Smooth muscle cell of the pulmonary artery (primary cell): ENCODE results near the gene B4GALNT4. TPM values are rescaled to one million over a fixed set of nuclear protein-coding genes. Genes with fewer than 3 reads are reported as not detected.

Source experiments
- total RNA-seq: library from RNA; depleted of rRNA; stranded (reverse); fragments of >200 nt; gene quantifications from 2 replicates; pipeline ENCODE4 v1.2.3, GENCODE V29; 2014

B4GALNT4 gene
- total RNA-seq: 2.2 and 11.6 TPM in 2 replicates

GRCh38 chr11:369336-370018 lies at the start of gene B4GALNT4:
Gene B4GALNT4 (plus strand): TSS chr11:369499. CDS start chr11:369804, 305 bp downstream.

GRCh38 chr11:394034-394857 lies 24.9 kb downstream of the B4GALNT4 start, which contains the start of gene PKP3:
Gene PKP3 (plus strand): TSS chr11:394209. CDS start chr11:394293, 84 bp downstream.

Other genes starting within 250 kb of the B4GALNT4 start
- not detected in 2 replicates for gene SCGB1C1, start 176.4 kb upstream of the B4GALNT4 start, total RNA-seq
- gene BET1L, start 162.1 kb upstream of the B4GALNT4 start, total RNA-seq: 34.9 and 44.1 TPM in 2 replicates
- 194 and 250 TPM in 2 replicates for gene RIC8A, start 161.8 kb upstream of the B4GALNT4 start, total RNA-seq
- 10.2 and 11.1 TPM in 2 replicates for gene SIRT3, start 133.2 kb upstream of the B4GALNT4 start, total RNA-seq
- gene PSMD13, start 132.5 kb upstream of the B4GALNT4 start, total RNA-seq: 79.2 and 90.0 TPM in 2 replicates
- gene NLRP6, start 91.1 kb upstream of the B4GALNT4 start, total RNA-seq: not detected in 2 replicates
- gene PGGHG, start 80.4 kb upstream of the B4GALNT4 start, total RNA-seq: 14.9 and 25.8 TPM in 2 replicates
- not detected in 2 replicates for gene IFITM5, start 70.0 kb upstream of the B4GALNT4 start, total RNA-seq
- 148 and 188 TPM in 2 replicates for gene IFITM2, start 61.7 kb upstream of the B4GALNT4 start, total RNA-seq
- 31.5 and 106 TPM in 2 replicates for gene IFITM1, start 55.5 kb upstream of the B4GALNT4 start, total RNA-seq
- 135 and 137 TPM in 2 replicates for gene IFITM3, start 48.6 kb upstream of the B4GALNT4 start, total RNA-seq
- 0.56 and 0.65 TPM in 2 replicates for gene PKP3, start 24.7 kb downstream of the B4GALNT4 start, total RNA-seq
- gene SIGIRR, start 45.5 kb downstream of the B4GALNT4 start, total RNA-seq: 11.1 and 14.8 TPM in 2 replicates
- not detected in 2 replicates for gene ANO9, start 72.5 kb downstream of the B4GALNT4 start, total RNA-seq
- 30.7 and 49.7 TPM in 2 replicates for gene PTDSS2, start 80.8 kb downstream of the B4GALNT4 start, total RNA-seq
- gene RNH1, start 137.7 kb downstream of the B4GALNT4 start, total RNA-seq: 279 and 507 TPM in 2 replicates
- 46.1 and 53.3 TPM in 2 replicates for gene HRAS, start 166.1 kb downstream of the B4GALNT4 start, total RNA-seq
- gene LRRC56, start 168.0 kb downstream of the B4GALNT4 start, total RNA-seq: 0.52 and 1.1 TPM in 2 replicates
- 0.39 and 0.73 TPM in 2 replicates for gene LMNTD2, start 191.2 kb downstream of the B4GALNT4 start, total RNA-seq
- gene RASSF7, start 191.5 kb downstream of the B4GALNT4 start, total RNA-seq: 4.3 and 13.4 TPM in 2 replicates
- gene PHRF1, start 207.0 kb downstream of the B4GALNT4 start, total RNA-seq: 26.8 and 30.7 TPM in 2 replicates
- gene IRF7, start 246.5 kb downstream of the B4GALNT4 start, total RNA-seq: 6.1 and 8.4 TPM in 2 replicates